SU-DHL-6 (cell line): Measurements from ENCODE around the gene HS6ST1.

Source experiments
- EZH2phosphoT487 ChIP-seq: fragments of 200-600 bp; sonication (generic), shearing (Covaris generic); conservative IDR thresholded peaks from 2 replicates; pipeline ENCODE4 v1.6.1; 2018; ENCODE audit warnings: mild to moderate bottlenecking, antibody characterized with exemption, low read length, moderate library complexity, mixed read lengths
- TF ChIP-seq, protein P1 (sequence below): fragments of 200-600 bp; sonication (generic); IDR thresholded peaks from one replicate; pipeline ENCODE4 v1.5.1; 2017; ENCODE audit warnings: antibody characterized with exemption, mild to moderate bottlenecking, low read length, moderate library complexity; ENCODE audit not compliant: insufficient read depth, poor library complexity, severe bottlenecking

DNA sequence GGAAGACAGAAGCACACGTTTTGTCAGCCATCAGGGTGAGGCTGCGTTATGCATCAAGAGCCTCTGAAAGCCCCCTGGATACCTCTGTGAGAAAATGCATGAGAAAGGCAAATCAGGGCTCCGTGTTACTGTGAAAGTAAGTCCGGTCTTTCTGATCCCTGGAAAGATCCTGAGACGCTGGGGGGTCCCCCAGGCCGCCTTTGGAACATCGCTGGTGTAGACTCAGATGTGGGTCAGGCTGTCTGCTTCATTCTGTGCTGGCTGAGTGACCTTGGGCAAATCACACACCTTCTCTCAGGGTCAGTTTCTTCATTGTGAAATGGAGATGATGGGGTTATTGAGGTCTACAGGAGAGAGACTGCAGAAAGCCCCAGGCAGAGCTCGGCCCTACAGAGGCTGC is 42.0 kb upstream of the HS6ST1 start:
- TF ChIP-seq, protein P1, sequence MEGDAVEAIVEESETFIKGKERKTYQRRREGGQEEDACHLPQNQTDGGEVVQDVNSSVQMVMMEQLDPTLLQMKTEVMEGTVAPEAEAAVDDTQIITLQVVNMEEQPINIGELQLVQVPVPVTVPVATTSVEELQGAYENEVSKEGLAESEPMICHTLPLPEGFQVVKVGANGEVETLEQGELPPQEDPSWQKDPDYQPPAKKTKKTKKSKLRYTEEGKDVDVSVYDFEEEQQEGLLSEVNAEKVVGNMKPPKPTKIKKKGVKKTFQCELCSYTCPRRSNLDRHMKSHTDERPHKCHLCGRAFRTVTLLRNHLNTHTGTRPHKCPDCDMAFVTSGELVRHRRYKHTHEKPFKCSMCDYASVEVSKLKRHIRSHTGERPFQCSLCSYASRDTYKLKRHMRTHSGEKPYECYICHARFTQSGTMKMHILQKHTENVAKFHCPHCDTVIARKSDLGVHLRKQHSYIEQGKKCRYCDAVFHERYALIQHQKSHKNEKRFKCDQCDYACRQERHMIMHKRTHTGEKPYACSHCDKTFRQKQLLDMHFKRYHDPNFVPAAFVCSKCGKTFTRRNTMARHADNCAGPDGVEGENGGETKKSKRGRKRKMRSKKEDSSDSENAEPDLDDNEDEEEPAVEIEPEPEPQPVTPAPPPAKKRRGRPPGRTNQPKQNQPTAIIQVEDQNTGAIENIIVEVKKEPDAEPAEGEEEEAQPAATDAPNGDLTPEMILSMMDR, result no peak
- no peak for TF ChIP-seq EZH2phosphoT487
